GM12878 (cell line): ENCODE measurements around the gene MCFD2. TPM values are rescaled to one million over a fixed set of nuclear protein-coding genes. Genes with fewer than 3 reads are reported as not detected.
A peak's percentile ranks its signal among the peaks of the same experiment; 100 is the strongest.

ENCODE experiments used
- ATAC-seq: fragments of 200-7000 bp; cut with Tn5 transposase; 3 replicates; pipeline ENCODE4 v1.9.1; 2020; ENCODE audit warnings: mild to moderate bottlenecking, moderate library complexity
- BruUV-seq: library from RNA; stranded (reverse); fragments of 400-500 nt; replicated peaks from 2 replicates; lab custom pipeline; 2021; lab: Mats Ljungman, UMichigan
- CTCF ChIA-PET: fragments of 300-600 bp; sonication (Branson Sonifier 250); formaldehyde crosslinking; extraction: SDS; loops from one replicate; lab custom pipeline; 2021; ENCODE audit warnings: inconsistent platforms; lab: Yijun Ruan, JAX
- POLR2A ChIA-PET: fragments of 350-600 bp; formaldehyde crosslinking; extraction: SDS; loops from one replicate; lab custom pipeline; 2021; ENCODE audit warnings: inconsistent platforms; lab: Charles Lee
- RAD21 ChIA-PET: fragments of 300-600 bp; sonication (Branson Sonifier 250); formaldehyde crosslinking; loops from one replicate; lab custom pipeline; 2023; ENCODE audit warnings: antibody characterized with exemption; ENCODE audit not compliant: unreplicated experiment; lab: Charles Lee
- SMC1A ChIA-PET: fragments of 300-600 bp; sonication (Branson Sonifier 250); formaldehyde crosslinking; loops from one replicate; lab custom pipeline; 2023; ENCODE audit not compliant: unreplicated experiment, uncharacterized antibody; lab: Charles Lee
- DNase-seq: peaks from one replicate; pipeline ENCODE4 v3.0.0-alpha.2; 2011; ENCODE audit warnings: low read depth, low spot score
- FAIRE-seq: peaks from 3 replicates; lab custom pipeline; 2011; peaks lifted over from hg19 to GRCh38; lab: Jason Lieb, UNC
- H2AFZ ChIP-seq: 2 replicates; pipeline ENCODE4 v1.6.0; 2011; ENCODE audit warnings: low read depth, low read length, control low read depth; ENCODE audit not compliant: control insufficient read depth
- H3K27ac ChIP-seq: 2 replicates; pipeline ENCODE4 v1.5.1; 2011; ENCODE audit warnings: control low read depth; ENCODE audit not compliant: control insufficient read depth, insufficient read depth
- H3K27me3 ChIP-seq, 2 experiments: replicated peaks in 1 of 2; 2 replicates each; pipeline versions ENCODE4 v1.6.0 to v1.6.1; 2011; ENCODE audit warnings: low read length in 1 of 2; ENCODE audit not compliant: control insufficient read depth in 2 of 2, insufficient read depth in 2 of 2
- H3K36me3 ChIP-seq, 2 experiments: 2 replicates each; pipeline ENCODE4 v1.5.1; 2011; ENCODE audit warnings: low read length in 1 of 2; ENCODE audit not compliant: control insufficient read depth in 2 of 2, insufficient read depth in 2 of 2
- H3K4me1 ChIP-seq: 2 replicates; pipeline ENCODE4 v1.6.1; 2011; ENCODE audit warnings: mild to moderate bottlenecking, low read length, moderate library complexity, mixed read lengths; ENCODE audit not compliant: control insufficient read depth, insufficient read depth
- H3K4me2 ChIP-seq: 2 replicates; pipeline ENCODE4 v1.6.0; 2011; ENCODE audit warnings: control low read depth; ENCODE audit not compliant: control insufficient read depth, insufficient read depth
- H3K4me3 ChIP-seq: fragments of 200-600 bp; sonication (generic); 2 replicates; pipeline ENCODE4 v1.5.1; 2016
- H3K79me2 ChIP-seq: 2 replicates; pipeline ENCODE4 v1.6.0; 2011; ENCODE audit warnings: low read length; ENCODE audit not compliant: control insufficient read depth, insufficient read depth
- H3K9ac ChIP-seq: 2 replicates; pipeline ENCODE4 v1.8.0; 2011; ENCODE audit warnings: low read length, control low read depth, mixed read lengths; ENCODE audit not compliant: control insufficient read depth, insufficient read depth
- H3K9me3 ChIP-seq: replicated peaks from 3 replicates; pipeline ENCODE4 v1.5.1; 2011; ENCODE audit warnings: mild to moderate bottlenecking, low read length; ENCODE audit not compliant: control insufficient read depth, insufficient read depth
- H4K20me1 ChIP-seq: 2 replicates; pipeline ENCODE4 v1.6.0; 2011; ENCODE audit not compliant: control insufficient read depth, insufficient read depth
- ATF7 ChIP-seq: fragments of 450-650 bp; IDR thresholded peaks from 2 replicates; pipeline ENCODE4 v1.6.1; 2016; ENCODE audit warnings: low read depth, mild to moderate bottlenecking
- CBFB ChIP-seq: IDR thresholded peaks from 2 replicates; pipeline ENCODE4 v1.6.1; 2016; ENCODE audit warnings: antibody characterized with exemption, low read depth
- E4F1 ChIP-seq: fragments of 450-650 bp; IDR thresholded peaks from 2 replicates; pipeline ENCODE4 v1.6.1; 2018; ENCODE audit warnings: borderline replicate concordance, mild to moderate bottlenecking; ENCODE audit not compliant: partially characterized antibody
- EP300 ChIP-seq, 2 experiments: fragments of 150-350 bp in 1 of 2; IDR thresholded peaks; 2 replicates each; pipeline ENCODE4 v1.6.1; 2011 to 2012; ENCODE audit warnings: low read depth in 2 of 2, low read length in 2 of 2, borderline replicate concordance in 1 of 2, improper control_type of control experiment in 1 of 2, inconsistent platforms in 1 of 2; ENCODE audit not compliant: control insufficient read depth in 1 of 2
- FOXM1 ChIP-seq: IDR thresholded peaks from 2 replicates; pipeline ENCODE4 v1.6.1; 2012; ENCODE audit warnings: low read depth, mild to moderate bottlenecking, inconsistent platforms, low read length, moderate library complexity
- GABPA ChIP-seq: IDR thresholded peaks from 2 replicates; pipeline ENCODE4 v1.6.1; 2014; ENCODE audit warnings: antibody characterized with exemption, low read depth, mild to moderate bottlenecking, inconsistent platforms
- IKZF1 ChIP-seq: fragments of 450-650 bp; conservative IDR thresholded peaks from 2 replicates; pipeline ENCODE4 v1.6.1; 2017; ENCODE audit warnings: antibody characterized with exemption, mild to moderate bottlenecking
- IKZF2 ChIP-seq, 2 experiments: fragments of 450-650 bp; IDR thresholded peaks; 2 replicates each; pipeline ENCODE4 v1.6.1; 2017; ENCODE audit warnings: mild to moderate bottlenecking in 2 of 2, moderate library complexity in 2 of 2
- JUNB ChIP-seq: IDR thresholded peaks from 2 replicates; pipeline ENCODE4 v1.6.1; 2016; ENCODE audit warnings: antibody characterized with exemption, mild to moderate bottlenecking
- MTA2 ChIP-seq: fragments of 450-650 bp; IDR thresholded peaks from 2 replicates; pipeline ENCODE4 v1.6.1; 2016; ENCODE audit warnings: low read depth, mild to moderate bottlenecking, moderate library complexity
- MTA3 ChIP-seq: IDR thresholded peaks from 2 replicates; pipeline ENCODE4 v1.6.1; 2012; ENCODE audit warnings: low read length, inconsistent platforms, borderline replicate concordance
- MXI1 ChIP-seq: fragments of 150-350 bp; IDR thresholded peaks from 2 replicates; pipeline ENCODE4 v1.6.1; 2011; ENCODE audit warnings: low read depth, mild to moderate bottlenecking, inconsistent platforms, low read length, improper control_type of control experiment
- NFIC ChIP-seq: IDR thresholded peaks from 2 replicates; pipeline ENCODE4 v1.6.1; 2012; ENCODE audit warnings: low read depth, mild to moderate bottlenecking, inconsistent platforms, low read length, moderate library complexity
- PAX5 ChIP-seq: IDR thresholded peaks from 2 replicates; pipeline ENCODE4 v1.6.1; 2011; ENCODE audit warnings: low read depth, low read length, borderline replicate concordance
- PAX8 ChIP-seq: fragments of 450-650 bp; IDR thresholded peaks from 2 replicates; pipeline ENCODE4 v1.6.1; 2017; ENCODE audit warnings: mild to moderate bottlenecking, moderate library complexity
- POU2F2 ChIP-seq: IDR thresholded peaks from 3 replicates; pipeline ENCODE4 v1.6.1; 2011; ENCODE audit warnings: low read depth, mild to moderate bottlenecking, low read length, borderline replicate concordance
- RFX5 ChIP-seq: IDR thresholded peaks from 2 replicates; pipeline ENCODE4 v1.6.1; 2011; ENCODE audit warnings: low read depth, low read length, improper control_type of control experiment
- SMAD1 ChIP-seq: fragments of 450-650 bp; IDR thresholded peaks from 2 replicates; pipeline ENCODE4 v1.6.1; 2018; ENCODE audit warnings: mild to moderate bottlenecking, low read depth; ENCODE audit not compliant: partially characterized antibody
- SMC3 ChIP-seq: IDR thresholded peaks from 2 replicates; pipeline ENCODE4 v1.6.1; 2011; ENCODE audit warnings: low read length, improper control_type of control experiment, borderline replicate concordance
- STAT1 ChIP-seq: fragments of 450-650 bp; conservative IDR thresholded peaks from 2 replicates; pipeline ENCODE4 v1.6.1; 2014; ENCODE audit warnings: antibody characterized with exemption, mild to moderate bottlenecking
- in situ Hi-C: fragments of 300-500 bp; cut with MboI; formaldehyde crosslinking; loops from 9 replicates; pipeline ENCODE4 v1.14.3; 2018; ENCODE audit warnings: mixed read lengths
- intact Hi-C: fragments of 100-400 bp; cut with micrococcal nuclease; formaldehyde crosslinking; loops from one replicate; pipeline ENCODE4 v1.14.2; 2022; ENCODE audit not compliant: unreplicated experiment
- polyA plus RNA-seq, 11 experiments: library from polyadenylated mRNA; depleted of rRNA in 4 of 11; unstranded in 6 of 11; stranded (reverse) in 5 of 11; fragments of >200 nt; fragmentation: Nextera tagmentation in 4 of 11; fragmentation: Illumina TruSeq in 1 of 11; extraction: Ambion mirVana in 4 of 11; extraction: Trizol in 1 of 11; gene quantifications; 1 replicate in 1 of 11; 2 replicates in 10 of 11; pipeline versions ENCODE4 v1.2.1 to v1.2.3, GENCODE V29; 2011 to 2016; ENCODE audit warnings: inconsistent platforms in 2 of 11, missing spikeins in 2 of 11, low read depth in 1 of 11
- total RNA-seq, 4 experiments: library from RNA; depleted of rRNA in 3 of 4; stranded (reverse); fragments of >200 nt in 3 of 4; fragmentation: Illumina TruSeq in 1 of 4; extraction: Trizol in 1 of 4; gene quantifications; 2 replicates each; pipeline versions ENCODE4 v1.2.1 to v1.2.3, GENCODE V29; 2013 to 2021

Gene MCFD2
- total and polyA plus RNA-seq, 10 of the 15 experiments (the other 5 are each of a cell fraction or from before 2014, with no cell fraction given): 35.0 to 57.3 (median 40.3) TPM

GRCh38 chr2:46921676-46922448 is 6.3 kb upstream of the MCFD2 start (continued):
- TF ChIP-seq EP300 (IDR thresholded peaks at IDR 0.05; ENCODE audit: borderline replicate concordance in 1 of 2, control insufficient read depth in 1 of 2, low read depth in 2 of 2, low read length in 2 of 2): no peak
- TF ChIP-seq STAT1: no peak
- TF ChIP-seq E4F1: no peak
- TF ChIP-seq MTA3: no peak

- no peak overlapping the region for H2AFZ ChIP-seq
- H3K4me2 ChIP-seq: peak overlapping the region; percentile 69
- H3K79me2 ChIP-seq: peaks cover 18% of the 10 kb centered on the region
- H3K9me3 ChIP-seq: no peaks in the 10 kb centered on the region
- DNase-seq (peak; percentile 59), FAIRE-seq (no peak), ATAC-seq (peak; percentile 60)
- H3K27ac ChIP-seq: no peak overlapping the region
- RAD21 ChIA-PET: interaction anchor here (1.2 to 1.5 kb wide), 5 partner anchors 18 to 405 kb away, joined by 3 to 17 read pairs (median 4); no protein-coding TSS in a partner anchor
- no peaks in the 10 kb centered on the region for H3K27me3 ChIP-seq
- SMC1A ChIA-PET: interaction anchor here (0.7 to 4.7 kb wide), 11 partner anchors 7 to 469 kb away, joined by 3 to 23 read pairs (median 4); no protein-coding TSS in a partner anchor
- no TSS peak for BruUV-seq
- in situ Hi-C loops (loop anchor here (5.0 kb wide), 1 partner anchor 395 kb away; no protein-coding TSS in a partner anchor), intact Hi-C loops (no loop called here)
- no peak overlapping the region for H3K4me3 ChIP-seq
- peaks cover 16% of the 10 kb centered on the region for H3K4me1 ChIP-seq
- CTCF ChIA-PET: interaction anchor here (0.6 to 3.6 kb wide), 20 partner anchors 9 to 471 kb away, joined by 3 to 32 read pairs (median 6); no protein-coding TSS in a partner anchor
- H4K20me1 ChIP-seq: 0 out of 2 replicates have a peak, but pooled peaks cover 2% of the 10 kb centered on the region
- no peak overlapping the region for H3K9ac ChIP-seq
- POLR2A ChIA-PET: interaction anchor here (0.6 to 2.0 kb wide), 4 partner anchors 13 to 393 kb away, joined by 3 to 16 read pairs (median 4); no protein-coding TSS in a partner anchor
- H3K36me3 ChIP-seq: no peaks in the 10 kb centered on the region
- peak; percentile 54 for TF ChIP-seq JUNB
- TF ChIP-seq ATF7: peak; percentile 76
- peak; percentile 82; the same call in 1 of the 2 replicates for TF ChIP-seq CBFB
- TF ChIP-seq SMC3: no peak
- peak; percentile 41 for TF ChIP-seq SMAD1
- TF ChIP-seq MTA2: peak; percentile 99
- TF ChIP-seq RFX5: no peak
- peak; percentile 39 to 75; a peak in 3 of 4 replicates for TF ChIP-seq EP300 (IDR thresholded peaks at IDR 0.05; ENCODE audit: borderline replicate concordance in 1 of 2, control insufficient read depth in 1 of 2, low read depth in 2 of 2, low read length in 2 of 2)
- peak; percentile 35; the same call in 1 of the 2 replicates for TF ChIP-seq FOXM1
- peak; percentile 54 for TF ChIP-seq NFIC
- peak; percentile 82 to 88 for TF ChIP-seq IKZF2 (IDR thresholded peaks at IDR 0.05)
- no peak for TF ChIP-seq PAX8
- TF ChIP-seq PAX5: peak; percentile 56; the same call in 1 of the 2 replicates
- no peak for TF ChIP-seq MXI1
- TF ChIP-seq GABPA: 0 out of 2 replicates have a peak, but pooled peaks have one; percentile 11
- peak; percentile 99 for TF ChIP-seq POU2F2
- peak; percentile 60 for TF ChIP-seq IKZF1
Observed at GRCh38 chr2:46917628-46918027, 2.0 kb upstream of the MCFD2 start.
